GM19043 (cell line): ENCODE results near the gene GNAQ.

ENCODE experiments used
- ATAC-seq: cut with Tn5 transposase; IDR thresholded peaks from one replicate; pipeline ENCODE4 v1.9.1; 2021; ENCODE audit warnings: low read depth; ENCODE audit not compliant: unreplicated experiment

Gene GNAQ

GRCh38 chr9:77830618-77831285 is 200.9 kb downstream of the GNAQ start:
- no peak for ATAC-seq

GRCh38 chr9:77829420-77829819 is 202.2 kb downstream of the GNAQ start:
- no peak for ATAC-seq

GRCh38 chr9:77827104-77827784 is 204.4 kb downstream of the GNAQ start:
- ATAC-seq = no peak

GRCh38 chr9:77826621-77827020 is 205.0 kb downstream of the GNAQ start:
- ATAC-seq = no peak

GRCh38 chr9:77826116-77826515 is 205.5 kb downstream of the GNAQ start:
- ATAC-seq = no peak

GRCh38 chr9:77825361-77825760 is 206.2 kb downstream of the GNAQ start:
- no peak for ATAC-seq

GRCh38 chr9:77820293-77820954 is 211.2 kb downstream of the GNAQ start:
- ATAC-seq = no peak

GRCh38 chr9:77819657-77820056 is 212.0 kb downstream of the GNAQ start:
- ATAC-seq = no peak

GRCh38 chr9:77817590-77818311 is 213.9 kb downstream of the GNAQ start:
- ATAC-seq = no peak

- no peak for ATAC-seq
Measured at GRCh38 chr9:77816641-77817341, 214.8 kb downstream of the GNAQ start.

GRCh38 chr9:77815260-77815659 is 216.4 kb downstream of the GNAQ start:
- no peak for ATAC-seq

- ATAC-seq = no peak
Measured at GRCh38 chr9:77811832-77812231, 219.8 kb downstream of the GNAQ start.

- ATAC-seq = no peak
Measured at GRCh38 chr9:77810637-77811119, 220.9 kb downstream of the GNAQ start.

- no peak for ATAC-seq
Measured at GRCh38 chr9:77810047-77810446, 221.6 kb downstream of the GNAQ start.

GRCh38 chr9:77809552-77809951 is 222.1 kb downstream of the GNAQ start:
- ATAC-seq = no peak

GRCh38 chr9:77808751-77809081 is 222.9 kb downstream of the GNAQ start:
- ATAC-seq = no peak

- no peak for ATAC-seq
Measured at GRCh38 chr9:77807846-77808750, 223.5 kb downstream of the GNAQ start.

- no peak for ATAC-seq
Measured at GRCh38 chr9:77807281-77807683, 224.3 kb downstream of the GNAQ start.

GRCh38 chr9:77806741-77807140 is 224.9 kb downstream of the GNAQ start:
- no peak for ATAC-seq

- ATAC-seq = no peak
Measured at GRCh38 chr9:77805810-77806209, 225.8 kb downstream of the GNAQ start.
